ENCODE results near the gene KIF4B.

DNA sequence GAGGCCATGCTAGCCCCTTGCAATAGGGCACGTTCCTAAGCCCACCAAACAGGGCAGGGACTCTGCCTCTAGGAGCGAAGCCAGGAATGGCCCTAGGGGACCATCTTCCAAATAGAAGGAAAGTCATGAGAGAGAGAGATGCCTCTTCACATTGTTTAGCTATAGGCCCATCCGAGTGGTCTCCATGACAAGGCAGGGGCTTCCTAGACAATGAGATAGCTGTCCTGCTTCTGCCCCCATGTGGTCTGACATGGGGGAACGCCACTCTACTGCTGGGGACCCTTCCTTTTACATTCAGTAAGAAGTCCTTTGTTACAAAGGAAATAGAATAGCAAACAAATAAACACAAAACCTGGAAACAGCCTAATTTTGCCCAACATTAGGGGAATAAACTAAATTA, 17.9 kb upstream of the KIF4B start:
- TF ChIP-seq MAX (IDR thresholded peaks at IDR 0.05; ENCODE audit: low read depth) = no peak
- TF ChIP-seq CTCF (IDR thresholded peaks at IDR 0.05) = no peak
- no peak for TF ChIP-seq USF2 (IDR thresholded peaks at IDR 0.05; ENCODE audit: borderline replicate concordance, low read depth, low read length)
- TF ChIP-seq NRF1 (IDR thresholded peaks at IDR 0.05; ENCODE audit: low read depth, low read length) = no peak
- no peak for TF ChIP-seq EP300 (IDR thresholded peaks at IDR 0.05; ENCODE audit: borderline replicate concordance in 1 of 2, low read depth in 1 of 2, low read length in 1 of 2)
- TF ChIP-seq REST (IDR thresholded peaks at IDR 0.05; ENCODE audit: low read depth, low read length) = no peak
- TF ChIP-seq FOXJ3 (CRISPR knock-in tag; IDR thresholded peaks at IDR 0.05) = no peak
